Omental fat pad (tissue), 4 donors: ENCODE results near the gene ADARB1. TPM values are rescaled to one million over a fixed set of nuclear protein-coding genes. Genes with fewer than 3 reads are reported as not detected.

ENCODE experiments used
- ATAC-seq: fragments of 150-250 bp; one replicate; pipeline ENCODE4 v1.9.1; 2016; ENCODE audit warnings: mild to moderate bottlenecking, moderate library complexity; ENCODE audit not compliant: low FRiP score
- DNase-seq: peaks from one replicate; pipeline ENCODE4 v3.0.0-alpha.2; 2019; ENCODE audit warnings: low spot score
- total RNA-seq, 4 donors: library from RNA; depleted of rRNA; stranded (reverse); fragments of >200 nt; gene quantifications; one replicate each; pipeline ENCODE4 v1.1.0, GENCODE V29; 2016
- TF ChIP-seq, protein P1 (sequence below), 3 donors: fragments of 450-650 bp; IDR thresholded peaks; one replicate each; pipeline ENCODE4 v1.5.1; 2016 to 2017; ENCODE audit warnings: antibody characterized with exemption in 3 of 3, mild to moderate bottlenecking in 3 of 3, moderate library complexity in 2 of 3

ADARB1 gene
- total RNA-seq, 4 donors from 2014 or later: 17.3 to 38.3 (median 23.3) TPM

DNA sequence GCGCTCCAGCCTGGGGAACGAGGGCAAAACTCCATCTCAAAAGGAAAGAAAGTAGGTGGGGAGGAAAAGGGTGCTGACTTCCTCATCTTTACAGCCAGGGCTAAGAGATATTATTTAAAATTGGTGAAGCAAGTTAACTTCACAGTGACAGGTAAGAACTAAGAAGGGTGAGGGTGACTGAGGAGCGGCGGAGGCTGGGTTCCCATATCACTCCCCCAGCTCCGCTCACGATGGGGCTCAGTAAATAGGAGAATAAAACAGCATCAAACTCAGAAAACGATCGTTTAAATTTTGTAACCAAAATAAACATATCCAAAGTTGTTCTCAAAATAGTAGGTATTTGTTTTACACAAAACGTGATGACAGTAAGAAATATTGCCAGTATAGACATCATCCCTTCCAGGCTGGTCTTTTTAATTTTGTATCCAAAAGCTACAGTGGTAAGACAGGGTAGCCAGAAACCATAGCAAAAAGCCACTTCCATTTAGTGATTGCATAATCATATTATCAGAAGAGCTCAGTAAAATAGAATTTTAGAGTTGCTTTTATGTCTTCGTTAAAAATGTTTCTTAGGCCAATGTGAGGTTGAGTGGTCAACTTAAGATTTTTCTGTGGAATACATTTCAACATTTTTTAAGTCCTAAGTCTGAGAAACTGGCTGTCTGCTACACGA is 26.2 kb upstream of the ADARB1 start:
- no peak for ATAC-seq
- TF ChIP-seq, protein P1, sequence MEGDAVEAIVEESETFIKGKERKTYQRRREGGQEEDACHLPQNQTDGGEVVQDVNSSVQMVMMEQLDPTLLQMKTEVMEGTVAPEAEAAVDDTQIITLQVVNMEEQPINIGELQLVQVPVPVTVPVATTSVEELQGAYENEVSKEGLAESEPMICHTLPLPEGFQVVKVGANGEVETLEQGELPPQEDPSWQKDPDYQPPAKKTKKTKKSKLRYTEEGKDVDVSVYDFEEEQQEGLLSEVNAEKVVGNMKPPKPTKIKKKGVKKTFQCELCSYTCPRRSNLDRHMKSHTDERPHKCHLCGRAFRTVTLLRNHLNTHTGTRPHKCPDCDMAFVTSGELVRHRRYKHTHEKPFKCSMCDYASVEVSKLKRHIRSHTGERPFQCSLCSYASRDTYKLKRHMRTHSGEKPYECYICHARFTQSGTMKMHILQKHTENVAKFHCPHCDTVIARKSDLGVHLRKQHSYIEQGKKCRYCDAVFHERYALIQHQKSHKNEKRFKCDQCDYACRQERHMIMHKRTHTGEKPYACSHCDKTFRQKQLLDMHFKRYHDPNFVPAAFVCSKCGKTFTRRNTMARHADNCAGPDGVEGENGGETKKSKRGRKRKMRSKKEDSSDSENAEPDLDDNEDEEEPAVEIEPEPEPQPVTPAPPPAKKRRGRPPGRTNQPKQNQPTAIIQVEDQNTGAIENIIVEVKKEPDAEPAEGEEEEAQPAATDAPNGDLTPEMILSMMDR (IDR thresholded peaks at IDR 0.05): no peak
- DNase-seq: no peak

DNA sequence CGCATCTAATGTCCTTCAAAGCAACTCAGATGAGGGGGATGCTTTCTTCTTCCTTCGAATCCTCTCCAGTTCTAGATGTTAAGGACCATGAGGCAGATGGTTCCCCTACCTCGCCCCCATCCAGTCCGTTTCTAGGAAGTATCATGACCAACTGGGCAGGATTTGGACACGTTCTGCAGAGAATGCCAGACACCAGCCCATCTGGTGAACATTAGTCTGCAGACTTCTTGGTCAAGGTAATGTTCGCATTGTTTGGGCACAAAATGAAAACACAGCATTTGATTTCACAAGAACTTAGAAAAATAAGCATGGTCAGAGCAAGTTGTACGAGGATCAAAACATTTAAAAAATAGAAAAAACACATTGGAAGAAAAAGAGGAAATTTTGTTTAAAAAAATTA is 25.4 kb upstream of the ADARB1 start:
- ATAC-seq: no peak
- TF ChIP-seq, protein P1 (IDR thresholded peaks at IDR 0.05): no peak
- DNase-seq: no peak

DNA sequence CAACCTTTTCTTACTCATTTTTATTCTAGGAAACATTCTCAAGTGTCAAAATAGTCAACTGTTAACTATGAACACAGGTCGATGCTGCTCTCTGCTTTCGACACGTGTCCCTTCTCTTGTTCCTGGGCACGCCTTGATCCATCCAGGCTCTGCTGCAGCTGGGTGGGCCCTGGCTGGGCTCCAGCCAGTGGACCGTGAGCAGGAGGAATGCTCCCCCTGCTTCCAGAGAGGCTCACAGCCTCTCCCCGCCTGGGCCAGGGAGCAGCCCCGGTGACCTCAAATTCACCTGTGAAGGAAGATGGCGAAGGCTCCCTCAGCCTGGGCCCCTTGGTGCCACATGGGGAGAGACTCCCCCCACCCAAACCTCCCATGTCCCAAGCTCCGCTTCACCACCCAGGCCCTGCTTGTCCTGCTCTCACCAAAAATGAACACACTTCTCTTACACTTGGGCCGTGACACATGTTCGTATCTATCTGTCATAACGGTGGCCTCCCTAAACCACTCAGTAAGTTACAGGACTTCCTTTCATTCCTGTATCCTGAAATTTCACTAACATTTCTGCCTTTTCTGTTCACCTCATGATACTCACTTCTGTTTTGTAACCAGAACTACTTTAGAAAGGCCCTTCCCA is 24.6 kb upstream of the ADARB1 start:
- DNase-seq (no peak), ATAC-seq (no peak)
- TF ChIP-seq, protein P1 (IDR thresholded peaks at IDR 0.05): no peak

DNA sequence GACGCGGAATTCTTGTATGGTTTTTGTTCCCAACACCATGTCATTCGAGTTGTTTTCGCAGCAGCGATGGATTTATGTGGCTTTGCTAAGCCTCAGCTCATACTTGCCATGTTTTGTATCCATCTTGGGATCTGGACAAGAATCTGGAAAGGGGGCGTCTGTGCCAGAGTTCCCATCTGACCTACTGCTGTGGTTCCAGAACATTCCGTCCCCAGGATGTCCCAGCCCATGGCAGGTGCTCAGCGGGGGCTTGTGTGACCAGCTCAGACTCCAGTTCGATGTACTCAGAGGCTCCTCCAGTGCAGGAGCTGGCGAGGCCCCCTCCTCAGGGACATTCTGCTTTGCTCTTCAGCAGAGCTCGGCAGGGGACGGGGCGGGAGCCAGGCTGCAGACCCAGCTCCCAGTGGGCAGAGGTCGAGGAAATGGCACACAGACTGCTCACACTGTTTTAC is 24.0 kb upstream of the ADARB1 start:
- no peak for ATAC-seq
- DNase-seq: no peak
- TF ChIP-seq, protein P1 (IDR thresholded peaks at IDR 0.05): no peak

DNA sequence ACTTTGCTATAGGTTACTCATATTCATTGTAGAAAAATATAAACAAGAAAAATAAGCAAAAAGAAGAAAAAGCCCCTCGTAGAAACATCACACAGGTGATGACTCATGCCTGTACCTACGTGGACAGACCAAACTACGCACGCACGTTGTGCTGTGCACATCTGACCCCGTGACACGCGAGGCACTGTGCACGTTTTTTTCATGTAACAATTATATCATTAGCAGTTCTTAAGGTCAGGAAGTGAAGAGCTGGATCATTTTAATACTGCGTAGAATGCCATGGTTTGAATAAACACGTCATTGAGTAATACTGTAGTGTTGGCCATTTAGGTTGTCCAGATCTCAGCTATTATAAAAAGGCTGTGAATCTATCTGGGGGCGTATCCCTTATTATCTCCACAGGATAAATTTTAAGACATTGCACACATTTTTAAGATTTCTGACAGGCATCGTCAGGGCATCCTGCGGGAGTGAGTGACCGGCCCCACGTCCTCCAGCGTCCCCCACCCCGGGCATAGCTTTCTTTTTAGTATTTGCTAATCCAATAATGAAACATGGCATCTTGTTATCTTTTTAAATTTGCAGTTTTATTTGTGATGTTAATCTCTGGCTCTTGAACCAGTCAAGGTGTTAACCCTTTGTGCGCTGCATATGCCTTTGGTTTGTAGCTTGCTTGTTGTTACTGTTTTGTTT is 23.4 kb upstream of the ADARB1 start:
- TF ChIP-seq, protein P1 (IDR thresholded peaks at IDR 0.05): no peak
- peak; percentile 86 for ATAC-seq
- no peak for DNase-seq

DNA sequence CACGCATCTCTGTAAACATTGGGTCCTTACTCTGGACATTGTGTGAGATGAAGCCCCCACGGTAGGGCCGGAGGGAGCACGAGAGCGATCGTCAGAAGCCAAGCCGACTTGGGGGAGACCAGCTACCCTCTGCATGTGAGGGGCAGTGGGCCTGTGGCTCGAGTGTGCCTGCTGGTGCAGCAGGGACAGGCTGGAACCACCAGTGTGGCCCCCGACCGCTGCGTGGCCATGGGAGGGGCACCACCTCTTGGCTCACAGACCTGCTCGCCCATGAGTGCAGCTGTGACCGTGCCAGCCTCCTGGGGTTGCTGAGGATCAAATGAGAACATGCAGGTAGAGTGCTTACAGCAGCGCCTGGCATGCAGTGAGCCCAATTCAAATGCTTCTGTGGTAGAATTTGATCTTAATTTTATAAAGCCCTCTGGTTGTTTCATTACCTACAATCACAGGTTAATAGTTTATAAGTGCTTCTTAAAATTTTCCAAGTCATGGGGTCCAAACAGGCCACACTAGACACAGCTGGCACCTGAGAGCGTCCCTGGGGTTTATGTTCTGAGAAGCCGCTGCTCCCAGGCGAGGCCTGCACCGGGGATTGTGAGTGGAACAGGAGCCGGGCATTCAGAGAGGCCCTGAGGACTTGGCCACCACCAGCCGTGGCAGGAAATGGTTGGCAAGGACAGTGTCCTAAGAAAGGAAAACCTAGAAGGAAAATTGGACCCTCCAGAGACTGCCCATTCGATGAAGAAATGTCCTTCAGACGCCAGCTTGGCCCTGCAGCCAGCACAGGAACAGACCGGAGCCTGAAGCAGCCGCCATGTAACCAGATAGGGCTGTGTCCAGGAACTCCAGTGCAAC is 22.6 kb upstream of the ADARB1 start:
- TF ChIP-seq, protein P1 (IDR thresholded peaks at IDR 0.05): no peak
- no peak for DNase-seq
- no peak for ATAC-seq
